ENCODE measurements around the gene ACIN1.

ACIN1 gene

GRCh38 chr14:23044840-23045239 is 50.1 kb downstream of the ACIN1 start:
- no peak for DNase-seq (ENCODE audit: low read depth in 4 of 4, low spot score in 1 of 4)

GRCh38 chr14:23043754-23044153 is 51.2 kb downstream of the ACIN1 start:
- no peak for DNase-seq (ENCODE audit: low read depth in 4 of 4, low spot score in 1 of 4)

GRCh38 chr14:23043145-23043544 is 51.8 kb downstream of the ACIN1 start:
- no peak for DNase-seq (ENCODE audit: low read depth in 4 of 4, low spot score in 1 of 4)

- no peak for DNase-seq (ENCODE audit: low read depth in 4 of 4, low spot score in 1 of 4)
These were observed 52.6 kb downstream of the ACIN1 start, which contains the start of gene PSMB11 for GRCh38 chr14:23042162-23042965. PSMB11 (plus strand) TSS chr14:23042212; CDS start chr14:23042226, 14 bp downstream.

- no peak for DNase-seq (ENCODE audit: low read depth in 4 of 4, low spot score in 1 of 4)
These were observed 53.2 kb downstream of the ACIN1 start for GRCh38 chr14:23041729-23042128.

GRCh38 chr14:23040100-23040499 is 54.8 kb downstream of the ACIN1 start:
- DNase-seq (ENCODE audit: low read depth in 4 of 4, low spot score in 1 of 4): no peak

GRCh38 chr14:23035303-23036144 is 59.4 kb downstream of the ACIN1 start:
- no peak for DNase-seq (ENCODE audit: low read depth in 4 of 4, low spot score in 1 of 4)

- peak; percentile 64 to 83 (median 72) for DNase-seq (ENCODE audit: low read depth in 4 of 4, low spot score in 1 of 4)
These were observed 60.2 kb downstream of the ACIN1 start, which contains the start of gene PSMB5 for GRCh38 chr14:23034498-23035302. PSMB5 (minus strand) TSS chr14:23034900; CDS start chr14:23034881, 19 bp downstream.

GRCh38 chr14:23033801-23034497 is 61.0 kb downstream of the ACIN1 start:
- DNase-seq (ENCODE audit: low read depth in 4 of 4, low spot score in 1 of 4): no peak

GRCh38 chr14:23033251-23033727 is 61.6 kb downstream of the ACIN1 start:
- DNase-seq (ENCODE audit: low read depth in 4 of 4, low spot score in 1 of 4): no peak

- no peak for DNase-seq (ENCODE audit: low read depth in 4 of 4, low spot score in 1 of 4)
These were observed 64.0 kb downstream of the ACIN1 start for GRCh38 chr14:23030936-23031335.

- no peak for DNase-seq (ENCODE audit: low read depth in 4 of 4, low spot score in 1 of 4)
These were observed 66.1 kb downstream of the ACIN1 start for GRCh38 chr14:23028799-23029198.

- no peak for DNase-seq (ENCODE audit: low read depth in 4 of 4, low spot score in 1 of 4)
These were observed 69.7 kb downstream of the ACIN1 start for GRCh38 chr14:23025151-23025814.

- DNase-seq (ENCODE audit: low read depth in 4 of 4, low spot score in 1 of 4): no peak
These were observed 70.3 kb downstream of the ACIN1 start for GRCh38 chr14:23024612-23025075.

- DNase-seq (ENCODE audit: low read depth in 4 of 4, low spot score in 1 of 4): no peak
These were observed 71.2 kb downstream of the ACIN1 start for GRCh38 chr14:23023795-23024152.

GRCh38 chr14:23023022-23023794 is 71.7 kb downstream of the ACIN1 start:
- DNase-seq (ENCODE audit: low read depth in 4 of 4, low spot score in 1 of 4): no peak

- no peak for DNase-seq (ENCODE audit: low read depth in 4 of 4, low spot score in 1 of 4)
These were observed 73.0 kb downstream of the ACIN1 start for GRCh38 chr14:23021889-23022442.

GRCh38 chr14:23021434-23021833 is 73.5 kb downstream of the ACIN1 start:
- no peak for DNase-seq (ENCODE audit: low read depth in 4 of 4, low spot score in 1 of 4)

Data from stimulated activated CD4-positive, alpha-beta T cell treated with anti-CD3 and anti-CD28 coated beads, Interleukin-1b, Interleukin-23, amount 100 ng/mL, for 24 hours (primary cell).